ENCODE data around the gene DACH2. TPM values are rescaled to one million over a fixed set of nuclear protein-coding genes. Genes with fewer than 3 reads are reported as not detected.

The DACH2 gene
- total RNA-seq, 4 donors from 2014 or later, result 0.26 to 8.6 (median 1.7) TPM; not detected in 1

DNA sequence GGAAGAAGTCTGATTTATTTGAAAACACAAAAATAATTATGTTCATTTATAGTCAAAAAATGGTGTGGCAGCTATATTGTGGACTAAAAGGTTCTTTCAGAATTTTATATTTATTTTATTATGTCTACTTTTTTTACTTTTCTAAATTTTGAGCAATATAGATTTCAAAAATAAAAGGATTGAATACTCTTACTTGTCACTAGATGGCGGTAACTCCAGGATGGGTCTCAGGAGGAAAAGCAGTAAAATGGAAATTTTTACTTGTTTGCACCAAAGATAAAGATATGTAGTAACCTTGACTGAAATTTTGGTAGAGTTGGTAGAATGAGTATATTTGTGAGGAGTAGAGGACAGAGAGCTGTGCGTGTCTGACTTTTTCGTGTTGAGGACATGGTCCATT, 14.5 kb upstream of the DACH2 start:
- no peak for TF ChIP-seq POLR2A (IDR thresholded peaks at IDR 0.05)
- TF ChIP-seq, protein P1, sequence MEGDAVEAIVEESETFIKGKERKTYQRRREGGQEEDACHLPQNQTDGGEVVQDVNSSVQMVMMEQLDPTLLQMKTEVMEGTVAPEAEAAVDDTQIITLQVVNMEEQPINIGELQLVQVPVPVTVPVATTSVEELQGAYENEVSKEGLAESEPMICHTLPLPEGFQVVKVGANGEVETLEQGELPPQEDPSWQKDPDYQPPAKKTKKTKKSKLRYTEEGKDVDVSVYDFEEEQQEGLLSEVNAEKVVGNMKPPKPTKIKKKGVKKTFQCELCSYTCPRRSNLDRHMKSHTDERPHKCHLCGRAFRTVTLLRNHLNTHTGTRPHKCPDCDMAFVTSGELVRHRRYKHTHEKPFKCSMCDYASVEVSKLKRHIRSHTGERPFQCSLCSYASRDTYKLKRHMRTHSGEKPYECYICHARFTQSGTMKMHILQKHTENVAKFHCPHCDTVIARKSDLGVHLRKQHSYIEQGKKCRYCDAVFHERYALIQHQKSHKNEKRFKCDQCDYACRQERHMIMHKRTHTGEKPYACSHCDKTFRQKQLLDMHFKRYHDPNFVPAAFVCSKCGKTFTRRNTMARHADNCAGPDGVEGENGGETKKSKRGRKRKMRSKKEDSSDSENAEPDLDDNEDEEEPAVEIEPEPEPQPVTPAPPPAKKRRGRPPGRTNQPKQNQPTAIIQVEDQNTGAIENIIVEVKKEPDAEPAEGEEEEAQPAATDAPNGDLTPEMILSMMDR (IDR thresholded peaks at IDR 0.05), result peak in 2 of 4 experiments; percentile 33 to 45
- Histone ChIP-seq H3K27ac (no peak overlapping the region), H3K9me3 (no peaks in the 10 kb centered on the region), H3K36me3 (no peaks in the 10 kb centered on the region), H3K4me1 (no peaks in the 10 kb centered on the region), H3K4me3 (no peak overlapping the region), H3K27me3 (no peaks in the 10 kb centered on the region)
- intact Hi-C loops (cut with DNase I; ENCODE audit: low total_unique reads), result no loop called here
- DNase-seq, result no peak

DNA sequence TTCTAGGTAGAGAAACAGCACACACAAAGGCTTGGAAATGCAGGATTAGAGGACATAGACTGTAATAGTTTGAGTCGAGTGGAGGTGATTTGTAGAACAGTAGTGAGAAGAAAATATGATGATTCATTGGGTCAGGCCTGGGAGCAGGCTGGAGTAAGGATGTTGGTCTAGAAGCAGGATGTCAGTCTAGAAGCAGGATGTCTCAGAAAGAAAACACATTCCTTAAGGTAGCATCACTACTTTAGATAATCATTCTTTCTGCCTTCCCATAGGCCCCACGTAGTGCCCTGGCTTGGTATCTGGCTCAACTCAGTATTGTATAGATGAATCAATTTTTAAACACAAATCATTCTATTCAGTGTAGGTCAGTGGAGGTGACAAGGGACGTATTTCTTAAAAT, 11.2 kb upstream of the DACH2 start:
- no peak for DNase-seq
- Histone ChIP-seq H3K27me3 (no peaks in the 10 kb centered on the region), H3K9me3 (no peaks in the 10 kb centered on the region), H3K4me1 (no peaks in the 10 kb centered on the region), H3K27ac (no peak overlapping the region), H3K36me3 (no peaks in the 10 kb centered on the region), H3K4me3 (no peak overlapping the region)
- intact Hi-C loops (cut with DNase I; ENCODE audit: low total_unique reads), result no loop called here
- TF ChIP-seq, protein P1 (IDR thresholded peaks at IDR 0.05), result no peak
- TF ChIP-seq POLR2A (IDR thresholded peaks at IDR 0.05), result no peak

DNA sequence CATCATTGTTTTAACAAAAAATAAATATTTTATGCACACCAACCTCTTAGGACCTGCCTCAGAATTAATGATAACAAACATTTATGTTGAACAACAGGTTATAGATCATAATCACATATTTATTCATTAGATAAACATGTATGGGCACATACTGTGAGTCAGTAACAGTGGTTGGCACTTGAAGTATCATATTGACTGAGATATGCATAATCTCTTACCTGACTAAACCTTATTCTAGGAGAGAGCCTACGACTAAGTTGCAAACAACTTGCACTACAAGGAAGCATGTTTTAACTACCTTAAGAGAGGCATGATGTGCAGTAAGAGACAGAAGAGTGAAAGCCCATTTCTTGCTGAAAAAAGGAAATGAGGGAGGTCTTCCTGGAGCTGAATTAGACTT, 6.5 kb upstream of the DACH2 start:
- no peaks in the 10 kb centered on the region for H3K36me3 ChIP-seq
- no peak for TF ChIP-seq POLR2A (IDR thresholded peaks at IDR 0.05)
- TF ChIP-seq, protein P1 (IDR thresholded peaks at IDR 0.05), result no peak
- intact Hi-C loops (cut with DNase I; ENCODE audit: low total_unique reads), result no loop called here

DNA sequence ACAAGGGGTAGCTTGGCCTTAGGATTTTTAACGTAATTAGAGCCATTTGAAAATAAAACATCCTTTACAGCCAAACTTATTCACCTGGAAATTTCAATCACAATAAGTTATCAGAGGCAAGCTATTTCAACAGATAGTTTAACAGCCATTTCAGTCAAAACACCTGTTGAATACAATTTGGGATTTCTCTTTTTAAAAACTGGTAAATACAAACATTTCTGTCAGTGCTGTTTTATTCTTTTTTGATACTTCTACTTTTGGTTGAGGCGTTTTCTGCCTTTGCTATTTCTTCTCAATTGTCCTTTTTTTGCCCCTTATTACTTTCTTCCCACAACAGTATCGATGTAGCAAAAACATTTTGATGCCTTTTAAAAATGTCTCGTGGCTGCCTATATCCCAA, 2.1 kb upstream of the DACH2 start:
- TF ChIP-seq, protein P1 (IDR thresholded peaks at IDR 0.05), result no peak
- no peak for TF ChIP-seq POLR2A (IDR thresholded peaks at IDR 0.05)
- Histone ChIP-seq H3K36me3 (no peaks in the 10 kb centered on the region), H3K4me1 (no peaks in the 10 kb centered on the region), H3K27ac (no peak overlapping the region), H3K27me3 (peaks cover 0 to 5% of the 10 kb centered on the region in 2 donors), H3K9me3 (no peaks in the 10 kb centered on the region), H3K4me3 (no peak overlapping the region)
- no peak for DNase-seq
- intact Hi-C loops (cut with DNase I; ENCODE audit: low total_unique reads), result no loop called here

More for the DNA sequence above, 6.5 kb upstream of the DACH2 start:
- H3K4me1 ChIP-seq, result no peaks in the 10 kb centered on the region
- H3K9me3 ChIP-seq, result no peaks in the 10 kb centered on the region
- no peak overlapping the region for H3K4me3 ChIP-seq
- peaks cover 0 to 5% of the 10 kb centered on the region in 2 donors for H3K27me3 ChIP-seq
- no peak for DNase-seq
- H3K27ac ChIP-seq, result no peak overlapping the region

DNA sequence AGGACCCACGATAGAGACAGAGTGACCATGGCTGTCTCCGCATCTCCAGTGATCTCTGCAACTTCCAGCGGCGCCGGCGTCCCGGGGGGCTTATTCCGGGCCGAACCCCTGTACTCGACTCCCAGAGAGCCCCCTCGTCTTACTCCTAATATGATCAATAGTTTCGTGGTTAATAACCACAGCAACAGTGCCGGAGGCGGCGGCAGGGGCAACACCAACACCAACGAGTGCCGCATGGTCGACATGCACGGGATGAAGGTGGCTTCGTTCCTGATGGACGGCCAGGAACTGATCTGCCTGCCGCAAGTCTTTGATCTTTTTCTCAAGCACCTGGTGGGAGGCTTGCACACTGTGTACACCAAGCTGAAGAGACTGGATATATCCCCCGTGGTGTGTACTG, 343 bp downstream of the DACH2 start:
- intact Hi-C loops (cut with DNase I; ENCODE audit: low total_unique reads), result no loop called here
- H3K27ac ChIP-seq, result no peak overlapping the region
- H3K9me3 ChIP-seq, result no peaks in the 10 kb centered on the region
- H3K4me3 ChIP-seq, result peak overlapping the region; percentile 22 to 40
- no peaks in the 10 kb centered on the region for H3K4me1 ChIP-seq
- H3K36me3 ChIP-seq, result no peaks in the 10 kb centered on the region
- TF ChIP-seq POLR2A (IDR thresholded peaks at IDR 0.05), result no peak
- DNase-seq, result no peak
- peaks cover 0 to 5% of the 10 kb centered on the region in 2 donors for H3K27me3 ChIP-seq

DNA sequence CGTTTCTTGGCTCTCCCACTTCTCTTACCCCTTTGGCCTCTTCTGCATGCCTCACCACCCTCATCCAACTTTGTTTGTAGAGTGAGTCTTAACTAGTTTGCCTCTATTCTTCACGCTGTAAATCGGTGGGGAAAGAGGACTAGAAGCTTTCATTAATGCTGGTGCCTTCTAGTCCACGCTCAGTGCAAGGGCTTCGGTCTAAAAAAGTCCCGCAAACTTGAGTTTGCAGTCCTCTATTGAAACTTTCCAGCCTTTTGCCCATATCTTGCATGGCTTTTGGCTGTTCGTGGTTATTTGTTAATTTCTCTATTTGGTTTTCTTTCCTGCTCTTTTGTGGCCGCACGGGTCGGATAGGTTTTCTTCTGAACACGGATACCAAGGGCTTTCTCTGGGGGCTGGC, 868 bp downstream of the DACH2 start:
- TF ChIP-seq, protein P1 (IDR thresholded peaks at IDR 0.05), result no peak
- TF ChIP-seq POLR2A (IDR thresholded peaks at IDR 0.05), result no peak
- intact Hi-C loops (cut with DNase I; ENCODE audit: low total_unique reads), result no loop called here
- H3K9me3 ChIP-seq, result no peaks in the 10 kb centered on the region
- peaks cover 0 to 5% of the 10 kb centered on the region in 2 donors for H3K27me3 ChIP-seq
- peak overlapping the region in 1 of 2 donors; percentile 40 for H3K4me3 ChIP-seq
- H3K27ac ChIP-seq, result no peak overlapping the region
- H3K36me3 ChIP-seq, result no peaks in the 10 kb centered on the region
- H3K4me1 ChIP-seq, result no peaks in the 10 kb centered on the region
- DNase-seq, result no peak
